Measurements from ENCODE around the gene MYO7A.

GRCh38 chr11:77211594-77212251 lies 83.7 kb downstream of the MYO7A start:
- no peak for TF ChIP-seq EZH2 (IDR thresholded peaks at IDR 0.05; ENCODE audit: low read depth)
- no peak for TF ChIP-seq CTCF (conservative IDR thresholded peaks at IDR 0.05)
